Mammary epithelial cell (primary cell): ENCODE data around the gene PDPR.
"Not testable (repeated sequence)": the region's sequence is repeated elsewhere in the genome, so short reads cannot be mapped to it uniquely, and the experiment has no call there.

ENCODE experiments used
- EZH2 ChIP-seq: IDR thresholded peaks from 2 replicates; pipeline ENCODE4 v1.6.1; 2012; ENCODE audit warnings: low read length, inconsistent platforms, borderline replicate concordance
- TF ChIP-seq, protein P1 (sequence below), 2 donors: IDR thresholded peaks in 1 of 2; conservative IDR thresholded peaks in 1 of 2; 2 replicates each; pipeline ENCODE4 v1.5.1; 2011 to 2012; ENCODE audit warnings: inconsistent platforms in 2 of 2, low read length in 2 of 2, mild to moderate bottlenecking in 2 of 2, control low read depth in 1 of 2, low read depth in 1 of 2; ENCODE audit not compliant: insufficient read depth in 1 of 2; ENCODE audit errors: extremely low read depth in 1 of 2

DNA sequence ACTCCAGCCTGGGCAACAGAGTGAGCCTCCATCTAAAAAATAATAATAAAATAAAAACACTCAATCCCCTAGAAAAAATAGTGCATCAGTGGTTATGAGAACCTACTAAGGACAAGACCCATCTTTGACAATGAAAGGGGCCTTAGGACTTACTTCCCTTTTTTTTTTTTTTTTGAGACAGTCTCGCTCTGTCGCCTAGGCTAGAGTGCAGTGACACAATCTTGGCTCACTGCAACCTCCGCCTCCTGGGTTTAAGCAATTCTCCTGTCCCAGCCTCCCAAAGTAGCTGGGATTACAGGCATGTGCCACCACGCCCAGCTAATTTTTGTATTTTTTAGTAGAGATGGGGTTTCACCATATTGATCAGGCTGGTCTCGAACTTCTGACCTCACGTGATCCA is 2.0 kb upstream of the PDPR start:
- TF ChIP-seq, protein P1, sequence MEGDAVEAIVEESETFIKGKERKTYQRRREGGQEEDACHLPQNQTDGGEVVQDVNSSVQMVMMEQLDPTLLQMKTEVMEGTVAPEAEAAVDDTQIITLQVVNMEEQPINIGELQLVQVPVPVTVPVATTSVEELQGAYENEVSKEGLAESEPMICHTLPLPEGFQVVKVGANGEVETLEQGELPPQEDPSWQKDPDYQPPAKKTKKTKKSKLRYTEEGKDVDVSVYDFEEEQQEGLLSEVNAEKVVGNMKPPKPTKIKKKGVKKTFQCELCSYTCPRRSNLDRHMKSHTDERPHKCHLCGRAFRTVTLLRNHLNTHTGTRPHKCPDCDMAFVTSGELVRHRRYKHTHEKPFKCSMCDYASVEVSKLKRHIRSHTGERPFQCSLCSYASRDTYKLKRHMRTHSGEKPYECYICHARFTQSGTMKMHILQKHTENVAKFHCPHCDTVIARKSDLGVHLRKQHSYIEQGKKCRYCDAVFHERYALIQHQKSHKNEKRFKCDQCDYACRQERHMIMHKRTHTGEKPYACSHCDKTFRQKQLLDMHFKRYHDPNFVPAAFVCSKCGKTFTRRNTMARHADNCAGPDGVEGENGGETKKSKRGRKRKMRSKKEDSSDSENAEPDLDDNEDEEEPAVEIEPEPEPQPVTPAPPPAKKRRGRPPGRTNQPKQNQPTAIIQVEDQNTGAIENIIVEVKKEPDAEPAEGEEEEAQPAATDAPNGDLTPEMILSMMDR (conservative IDR thresholded peaks at IDR 0.05 in 1 of 2, IDR thresholded peaks at IDR 0.05 in 1 of 2; ENCODE audit: extremely low read depth in 1 of 2, insufficient read depth in 1 of 2, low read depth in 1 of 2, low read length in 2 of 2): not testable (repeated sequence)
- not testable (repeated sequence) for TF ChIP-seq EZH2
